ENCODE data around the gene TJP3.

Gene TJP3

DNA sequence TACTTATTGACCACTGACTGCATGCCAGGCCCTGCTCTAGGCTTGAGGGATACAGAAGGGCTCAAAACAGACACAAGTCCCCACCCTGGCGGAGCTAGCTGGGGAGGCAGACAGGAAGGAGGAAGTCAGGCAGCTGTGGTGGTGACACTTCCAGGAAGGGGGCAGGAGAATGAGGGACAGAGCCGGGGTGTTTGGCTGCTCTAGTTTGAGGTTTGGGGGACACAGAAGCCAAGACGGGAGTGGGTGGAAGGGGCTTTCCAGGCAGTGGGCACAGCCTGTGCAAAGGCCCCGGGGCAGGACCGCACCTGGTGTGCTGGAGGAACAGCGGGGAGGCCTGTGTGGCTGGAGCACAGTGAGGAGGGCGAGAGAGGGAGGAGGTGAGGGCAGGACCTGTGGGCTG, 58.3 kb downstream of the TJP3 start:
- Histone ChIP-seq H3K27me3 (ENCODE audit: control insufficient read depth in 5 of 5, insufficient read depth in 4 of 5, low read length in 5 of 5) (peaks cover 0 to 6% (median 0%) of the 10 kb centered on the region in 5 donors), H3K36me3 (ENCODE audit: control insufficient read depth in 5 of 5, insufficient read depth in 5 of 5, low read length in 5 of 5) (peaks cover 0 to 49% (median 33%) of the 10 kb centered on the region in 5 donors), H3K27ac (ENCODE audit: low read depth, low read length) (no peak overlapping the region), H3K9ac (ENCODE audit: low read length in 5 of 5) (no peak overlapping the region), H3K4me3 (ENCODE audit: low read depth in 1 of 5, low read length in 5 of 5) (no peak overlapping the region), H3K9me3 (ENCODE audit: control insufficient read depth in 5 of 5, low read length in 5 of 5) (no peaks in the 10 kb centered on the region), H3K4me1 (ENCODE audit: control insufficient read depth in 5 of 5, insufficient read depth in 5 of 5, low read length in 5 of 5) (peaks cover 0 to 16% (median 10%) of the 10 kb centered on the region in 5 donors)

DNA sequence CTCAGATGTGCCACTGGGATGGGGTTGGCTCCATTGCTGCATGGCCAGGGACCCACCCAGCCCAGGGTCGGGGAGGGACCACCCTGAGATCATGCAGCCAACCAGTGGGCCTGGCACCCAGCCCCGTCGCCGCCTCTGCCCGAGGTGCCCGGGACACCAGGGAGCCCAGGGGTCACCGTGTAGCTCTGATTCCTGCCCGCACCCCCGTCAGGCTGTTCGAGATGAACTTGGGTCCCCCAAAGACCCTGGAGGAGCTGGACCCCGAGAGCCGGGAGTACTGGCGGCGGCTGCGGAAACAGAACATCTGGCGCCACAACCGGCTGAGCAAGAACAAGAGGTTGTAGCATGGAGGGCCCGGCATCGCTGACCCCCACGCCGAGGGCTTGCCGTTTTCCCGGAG, 58.9 kb downstream of the TJP3 start:
- peaks cover 0 to 49% (median 33%) of the 10 kb centered on the region in 5 donors for H3K36me3 ChIP-seq (ENCODE audit: control insufficient read depth in 5 of 5, insufficient read depth in 5 of 5, low read length in 5 of 5)
- H3K9me3 ChIP-seq (ENCODE audit: control insufficient read depth in 5 of 5, low read length in 5 of 5), result no peaks in the 10 kb centered on the region
- H3K4me3 ChIP-seq (ENCODE audit: low read depth in 1 of 5, low read length in 5 of 5), result no peak overlapping the region
- H3K27me3 ChIP-seq (ENCODE audit: control insufficient read depth in 5 of 5, insufficient read depth in 4 of 5, low read length in 5 of 5), result peaks cover 0 to 6% (median 0%) of the 10 kb centered on the region in 5 donors
- H3K27ac ChIP-seq (ENCODE audit: low read depth, low read length), result no peak overlapping the region
- peaks cover 0 to 12% (median 6%) of the 10 kb centered on the region in 5 donors for H3K4me1 ChIP-seq (ENCODE audit: control insufficient read depth in 5 of 5, insufficient read depth in 5 of 5, low read length in 5 of 5)
- no peak overlapping the region for H3K9ac ChIP-seq (ENCODE audit: low read length in 5 of 5)

DNA sequence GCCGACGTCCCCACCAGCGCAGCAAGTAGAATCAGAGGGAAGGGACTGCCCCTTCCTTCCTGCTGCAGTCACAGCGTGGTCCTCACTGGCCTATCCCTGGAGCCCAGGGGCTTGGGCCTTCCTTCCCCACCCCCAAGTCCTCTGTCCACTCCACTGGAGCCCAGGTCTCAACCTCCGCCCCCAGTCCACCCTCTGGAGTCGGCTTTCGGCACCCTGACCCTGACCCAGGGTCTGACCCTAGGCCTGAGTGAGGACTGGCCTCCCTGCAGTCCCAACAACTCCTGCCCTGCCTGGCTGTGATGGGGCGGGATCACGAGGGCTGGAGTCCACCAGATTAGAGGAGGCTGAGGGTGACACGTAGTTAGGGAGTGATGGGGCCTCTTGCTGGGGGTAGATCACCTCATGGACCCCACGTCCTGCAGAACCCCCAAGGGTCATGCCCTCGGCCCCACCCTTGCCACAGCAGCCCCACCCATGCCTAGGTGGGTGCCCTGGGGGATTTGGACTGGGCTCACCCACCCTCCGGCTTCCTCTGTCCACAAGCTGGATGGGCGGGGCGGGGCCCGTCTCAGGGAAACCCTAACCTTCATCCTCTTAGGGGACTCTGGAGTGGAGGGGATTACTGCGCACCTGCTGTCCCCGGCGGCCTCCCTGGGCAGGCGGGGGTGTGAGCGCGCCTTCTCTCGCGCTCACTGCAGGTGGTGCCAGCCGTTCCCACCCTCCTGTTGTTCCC, 60.0 kb downstream of the TJP3 start:
- Histone ChIP-seq H3K36me3 (ENCODE audit: control insufficient read depth in 5 of 5, insufficient read depth in 5 of 5, low read length in 5 of 5) (peaks cover 0 to 49% (median 33%) of the 10 kb centered on the region in 5 donors), H3K4me3 (ENCODE audit: low read depth in 1 of 5, low read length in 5 of 5) (no peak overlapping the region)

DNA sequence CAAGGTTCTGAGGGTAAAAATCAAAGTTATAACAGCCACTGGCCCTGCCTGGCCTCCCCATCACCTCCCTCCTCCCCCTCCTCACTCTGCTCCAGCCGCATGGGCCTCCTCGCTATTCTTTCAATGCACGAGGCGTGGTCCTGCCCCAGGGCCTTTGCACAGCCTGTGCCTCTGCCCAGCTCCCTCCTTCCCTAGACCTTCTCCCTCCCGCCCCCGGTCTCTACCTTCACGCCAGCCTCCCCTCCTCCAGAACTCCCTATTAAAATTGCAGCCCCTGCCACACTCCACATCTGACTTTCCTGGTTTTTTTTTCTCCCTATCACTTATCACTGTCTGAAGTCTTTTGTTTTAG, 60.5 kb downstream of the TJP3 start:
- peaks cover 0 to 49% (median 33%) of the 10 kb centered on the region in 5 donors for H3K36me3 ChIP-seq (ENCODE audit: control insufficient read depth in 5 of 5, insufficient read depth in 5 of 5, low read length in 5 of 5)
- peaks cover 0 to 6% (median 0%) of the 10 kb centered on the region in 5 donors for H3K27me3 ChIP-seq (ENCODE audit: control insufficient read depth in 5 of 5, insufficient read depth in 4 of 5, low read length in 5 of 5)
- H3K9ac ChIP-seq (ENCODE audit: low read length in 5 of 5), result no peak overlapping the region
- no peak overlapping the region for H3K4me3 ChIP-seq (ENCODE audit: low read depth in 1 of 5, low read length in 5 of 5)
- peaks cover 0 to 5% (median 0%) of the 10 kb centered on the region in 5 donors for H3K4me1 ChIP-seq (ENCODE audit: control insufficient read depth in 5 of 5, insufficient read depth in 5 of 5, low read length in 5 of 5)
- H3K27ac ChIP-seq (ENCODE audit: low read depth, low read length), result no peak overlapping the region
- H3K9me3 ChIP-seq (ENCODE audit: control insufficient read depth in 5 of 5, low read length in 5 of 5), result no peaks in the 10 kb centered on the region

More for the DNA sequence above, 60.0 kb downstream of the TJP3 start:
- H3K9me3 ChIP-seq (ENCODE audit: control insufficient read depth in 5 of 5, low read length in 5 of 5), result no peaks in the 10 kb centered on the region
- no peak overlapping the region for H3K9ac ChIP-seq (ENCODE audit: low read length in 5 of 5)
- H3K27ac ChIP-seq (ENCODE audit: low read depth, low read length), result no peak overlapping the region
- H3K27me3 ChIP-seq (ENCODE audit: control insufficient read depth in 5 of 5, insufficient read depth in 4 of 5, low read length in 5 of 5), result peaks cover 0 to 6% (median 0%) of the 10 kb centered on the region in 5 donors
- peaks cover 0 to 8% (median 3%) of the 10 kb centered on the region in 5 donors for H3K4me1 ChIP-seq (ENCODE audit: control insufficient read depth in 5 of 5, insufficient read depth in 5 of 5, low read length in 5 of 5)

DNA sequence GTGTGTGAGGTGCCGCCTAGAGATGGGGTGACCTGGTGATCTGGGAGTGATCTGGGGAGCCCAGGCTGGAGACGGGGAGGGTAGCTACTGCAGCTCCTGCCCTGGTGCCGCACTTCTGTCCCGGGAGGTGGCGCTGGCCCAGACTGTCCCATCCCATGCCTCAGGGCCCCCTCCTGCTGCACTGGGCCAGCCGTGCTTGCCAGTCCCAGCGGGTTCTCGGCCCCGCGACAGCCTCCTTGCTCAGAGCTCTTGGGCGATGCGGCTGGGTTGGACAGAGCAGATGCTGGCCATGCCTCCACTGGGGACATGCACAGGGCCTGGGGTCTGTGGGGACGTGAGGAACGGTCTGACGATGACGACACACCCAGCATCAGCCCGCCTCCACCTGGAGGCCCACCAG, 61.3 kb downstream of the TJP3 start:
- H3K9me3 ChIP-seq (ENCODE audit: control insufficient read depth in 5 of 5, low read length in 5 of 5), result no peaks in the 10 kb centered on the region
- H3K9ac ChIP-seq (ENCODE audit: low read length in 5 of 5), result no peak overlapping the region
- peaks cover 0 to 5% (median 0%) of the 10 kb centered on the region in 5 donors for H3K4me1 ChIP-seq (ENCODE audit: control insufficient read depth in 5 of 5, insufficient read depth in 5 of 5, low read length in 5 of 5)
- no peak overlapping the region for H3K4me3 ChIP-seq (ENCODE audit: low read depth in 1 of 5, low read length in 5 of 5)
- peaks cover 0 to 49% (median 33%) of the 10 kb centered on the region in 5 donors for H3K36me3 ChIP-seq (ENCODE audit: control insufficient read depth in 5 of 5, insufficient read depth in 5 of 5, low read length in 5 of 5)
- peaks cover 0 to 6% (median 0%) of the 10 kb centered on the region in 5 donors for H3K27me3 ChIP-seq (ENCODE audit: control insufficient read depth in 5 of 5, insufficient read depth in 4 of 5, low read length in 5 of 5)
- no peak overlapping the region for H3K27ac ChIP-seq (ENCODE audit: low read depth, low read length)

DNA sequence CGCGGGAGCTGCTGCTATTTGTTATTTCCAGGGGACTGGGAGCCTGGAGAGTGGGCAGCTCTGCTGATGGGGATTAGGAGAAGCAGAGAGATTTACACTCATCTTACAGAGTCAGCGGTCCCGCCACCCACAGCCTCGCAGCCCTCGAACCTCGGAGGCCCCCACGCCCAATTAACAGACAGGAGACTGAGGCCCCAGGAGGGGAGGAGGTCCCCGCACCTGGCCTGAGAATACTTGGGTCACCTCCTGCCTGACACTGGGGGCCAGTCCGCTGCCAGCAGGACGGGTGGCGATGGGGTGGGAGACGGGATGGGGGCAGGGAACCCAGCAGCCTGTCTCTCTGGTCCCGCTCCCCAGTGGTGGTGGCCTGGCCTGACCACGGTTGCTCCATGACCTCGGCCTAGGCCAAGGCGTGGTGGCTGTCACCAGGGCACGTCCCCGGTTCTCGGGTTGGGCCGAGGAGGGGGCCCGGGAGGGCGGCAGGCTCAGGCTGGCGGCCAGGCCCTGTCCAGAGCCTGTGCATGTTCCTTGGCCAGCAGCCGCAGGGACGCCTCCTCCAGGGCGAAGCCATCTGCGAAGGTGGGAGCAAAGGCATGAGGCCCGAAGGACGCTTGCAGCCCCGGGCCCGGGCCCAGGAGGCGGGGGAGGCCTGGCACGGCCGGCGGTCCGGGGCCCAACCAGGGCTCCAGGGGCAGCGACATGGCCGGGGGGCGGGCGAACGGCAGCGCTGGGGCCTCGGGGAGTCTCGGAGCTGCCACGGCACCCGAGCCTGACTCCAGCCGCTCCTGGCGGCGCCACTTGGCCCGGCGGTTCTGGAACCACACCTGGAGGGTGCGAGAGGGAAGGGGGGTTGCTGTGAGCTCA, 62.2 kb downstream of the TJP3 start:
- peaks cover 0 to 44% (median 29%) of the 10 kb centered on the region in 5 donors for H3K36me3 ChIP-seq (ENCODE audit: control insufficient read depth in 5 of 5, insufficient read depth in 5 of 5, low read length in 5 of 5)
- no peak overlapping the region for H3K9ac ChIP-seq (ENCODE audit: low read length in 5 of 5)
- no peak overlapping the region for H3K4me3 ChIP-seq (ENCODE audit: low read depth in 1 of 5, low read length in 5 of 5)
- H3K27ac ChIP-seq (ENCODE audit: low read depth, low read length), result no peak overlapping the region
- peaks cover 0 to 6% (median 0%) of the 10 kb centered on the region in 5 donors for H3K27me3 ChIP-seq (ENCODE audit: control insufficient read depth in 5 of 5, insufficient read depth in 4 of 5, low read length in 5 of 5)
- peaks cover 0 to 5% (median 0%) of the 10 kb centered on the region in 5 donors for H3K4me1 ChIP-seq (ENCODE audit: control insufficient read depth in 5 of 5, insufficient read depth in 5 of 5, low read length in 5 of 5)
- no peaks in the 10 kb centered on the region for H3K9me3 ChIP-seq (ENCODE audit: control insufficient read depth in 5 of 5, low read length in 5 of 5)

DNA sequence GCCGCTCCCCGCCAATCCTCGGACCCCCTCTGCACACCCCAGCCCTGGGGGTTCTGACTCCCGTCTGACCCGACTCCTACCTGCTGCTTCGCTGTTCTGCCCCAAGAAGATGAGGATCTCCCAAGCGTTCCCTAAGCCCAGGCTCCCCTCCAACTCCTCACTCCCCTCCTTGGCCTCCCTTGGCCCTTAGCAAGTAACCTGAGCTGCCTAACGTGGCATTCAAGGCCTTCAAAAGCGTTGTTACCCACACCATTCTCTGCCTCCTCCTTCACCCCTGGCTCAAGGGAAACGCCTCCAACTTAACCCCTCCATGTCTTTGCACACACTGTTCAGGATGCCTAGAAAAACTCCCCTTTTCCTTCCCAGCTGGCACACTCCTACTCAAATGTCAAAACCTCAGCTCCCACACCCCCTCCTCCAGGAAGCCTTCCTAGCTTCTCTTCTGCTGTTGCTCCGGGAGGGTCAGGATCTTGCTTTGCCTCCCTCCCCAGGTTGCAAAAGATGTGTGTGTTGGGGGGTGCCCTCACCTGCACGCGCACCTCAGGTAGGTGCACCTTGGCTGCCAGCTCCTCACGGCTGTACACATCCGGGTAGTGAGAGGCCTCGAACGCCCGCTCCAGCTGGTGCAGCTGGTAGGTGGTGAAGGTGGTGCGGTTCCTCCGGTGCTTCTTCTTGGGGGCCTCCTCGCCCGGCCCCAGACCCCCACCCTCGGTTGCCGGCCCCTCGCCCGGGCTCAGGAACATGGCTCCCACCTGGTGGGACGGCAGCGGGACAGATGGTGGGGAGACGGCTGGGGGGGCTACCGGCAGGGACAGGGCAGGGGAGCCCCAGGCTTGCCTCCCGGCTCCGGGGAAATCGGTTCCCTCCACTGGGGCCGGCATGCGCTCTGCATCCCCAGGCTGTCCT, 63.1 kb downstream of the TJP3 start:
- H3K9me3 ChIP-seq (ENCODE audit: control insufficient read depth in 5 of 5, low read length in 5 of 5), result no peaks in the 10 kb centered on the region
- peaks cover 0 to 6% (median 0%) of the 10 kb centered on the region in 5 donors for H3K27me3 ChIP-seq (ENCODE audit: control insufficient read depth in 5 of 5, insufficient read depth in 4 of 5, low read length in 5 of 5)
- no peak overlapping the region for H3K27ac ChIP-seq (ENCODE audit: low read depth, low read length)
- H3K36me3 ChIP-seq (ENCODE audit: control insufficient read depth in 5 of 5, insufficient read depth in 5 of 5, low read length in 5 of 5), result peaks cover 0 to 41% (median 28%) of the 10 kb centered on the region in 5 donors
- peaks cover 0 to 5% (median 0%) of the 10 kb centered on the region in 5 donors for H3K4me1 ChIP-seq (ENCODE audit: control insufficient read depth in 5 of 5, insufficient read depth in 5 of 5, low read length in 5 of 5)
- H3K4me3 ChIP-seq (ENCODE audit: low read depth in 1 of 5, low read length in 5 of 5), result no peak overlapping the region
- H3K9ac ChIP-seq (ENCODE audit: low read length in 5 of 5), result no peak overlapping the region

DNA sequence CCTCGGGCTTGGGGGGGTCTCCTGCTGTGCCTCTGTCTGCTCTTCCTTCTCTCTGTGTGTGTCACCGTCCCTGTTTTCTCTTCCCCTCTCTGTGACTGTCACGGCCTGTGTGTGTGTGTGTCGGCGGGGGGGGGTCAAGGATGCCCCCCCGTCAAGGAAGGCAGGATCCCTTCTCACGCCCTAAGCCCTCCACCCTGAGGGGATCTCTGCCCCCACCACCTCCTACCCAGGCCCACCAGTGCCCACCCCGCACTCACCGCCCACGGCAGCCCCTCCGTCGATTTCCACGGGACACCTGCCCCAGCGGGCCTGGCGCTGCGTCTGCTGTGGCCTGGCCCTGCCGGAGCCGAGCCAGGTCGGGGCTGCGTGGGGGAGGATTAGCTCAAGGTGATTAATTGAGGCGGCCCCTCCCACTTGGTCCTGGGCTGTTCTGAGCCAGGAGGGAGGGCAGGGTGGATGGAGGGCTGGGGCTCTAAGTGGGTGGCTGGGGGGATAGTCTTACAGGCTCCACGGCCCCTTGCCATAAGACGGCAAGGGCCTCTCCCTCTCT, 63.8 kb downstream of the TJP3 start, which contains the start of gene RAX2:
RAX2 (minus strand) TSS at position 323 of the 550 bp plus-strand sequence. CDS start 486 bp downstream, outside the sequence.
- no peak within 1 kb of the TSS for H3K27ac ChIP-seq (ENCODE audit: low read depth, low read length)
- no peaks in the 10 kb centered on the region for H3K4me1 ChIP-seq (ENCODE audit: control insufficient read depth in 5 of 5, insufficient read depth in 5 of 5, low read length in 5 of 5)
- H3K9me3 ChIP-seq (ENCODE audit: control insufficient read depth in 5 of 5, low read length in 5 of 5), result no peaks in the 10 kb centered on the region
- H3K9ac ChIP-seq (ENCODE audit: low read length in 5 of 5), result no peak within 1 kb of the TSS
- peaks cover 0 to 6% (median 0%) of the 10 kb centered on the region in 5 donors for H3K27me3 ChIP-seq (ENCODE audit: control insufficient read depth in 5 of 5, insufficient read depth in 4 of 5, low read length in 5 of 5)
- H3K4me3 ChIP-seq (ENCODE audit: low read depth in 1 of 5, low read length in 5 of 5), result no peak within 1 kb of the TSS
- H3K36me3 ChIP-seq (ENCODE audit: control insufficient read depth in 5 of 5, insufficient read depth in 5 of 5, low read length in 5 of 5), result peaks cover 0 to 34% (median 20%) of the 10 kb centered on the region in 5 donors

DNA sequence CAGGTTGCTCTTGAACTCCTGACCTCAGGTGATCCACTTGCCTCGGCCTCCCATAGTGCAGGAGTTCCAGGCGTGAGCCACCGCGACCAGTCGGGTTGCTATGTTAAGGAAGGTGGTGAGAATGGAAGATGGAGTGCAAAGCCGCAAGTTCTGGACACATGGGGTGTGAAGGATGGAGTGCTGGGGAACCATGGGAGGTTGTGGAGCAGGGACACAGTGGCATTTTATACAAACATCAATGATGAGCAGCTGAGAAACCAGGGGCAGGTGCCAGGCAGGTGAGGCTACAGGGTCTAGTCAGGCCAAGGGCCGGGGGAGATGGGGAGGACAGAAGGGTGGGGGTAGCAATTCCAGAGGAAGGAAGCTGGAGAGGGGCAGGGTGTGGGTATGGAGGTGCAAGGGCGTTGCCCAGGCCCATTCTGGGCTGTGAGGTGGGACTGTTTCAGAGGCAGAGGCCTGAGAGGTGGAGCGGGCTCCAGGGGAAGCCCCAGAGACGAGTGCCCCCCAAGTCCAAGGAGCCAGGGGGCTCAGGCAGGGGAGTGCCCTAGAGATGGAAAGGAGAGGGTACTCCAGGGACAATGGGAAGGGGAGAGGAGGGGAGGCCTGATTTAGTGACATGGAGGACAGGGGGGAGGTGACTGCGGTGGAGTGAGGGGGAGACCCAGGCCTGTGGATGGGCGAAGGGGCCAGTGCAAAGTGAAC, 65.8 kb downstream of the TJP3 start:
- Histone ChIP-seq H3K9me3 (ENCODE audit: control insufficient read depth in 5 of 5, low read length in 5 of 5) (no peaks in the 10 kb centered on the region), H3K9ac (ENCODE audit: low read length in 5 of 5) (no peak overlapping the region), H3K27ac (ENCODE audit: low read depth, low read length) (no peak overlapping the region), H3K4me1 (ENCODE audit: control insufficient read depth in 5 of 5, insufficient read depth in 5 of 5, low read length in 5 of 5) (no peaks in the 10 kb centered on the region), H3K27me3 (ENCODE audit: control insufficient read depth in 5 of 5, insufficient read depth in 4 of 5, low read length in 5 of 5) (peaks cover 0 to 6% (median 2%) of the 10 kb centered on the region in 5 donors), H3K4me3 (ENCODE audit: low read depth in 1 of 5, low read length in 5 of 5) (no peak overlapping the region), H3K36me3 (ENCODE audit: control insufficient read depth in 5 of 5, insufficient read depth in 5 of 5, low read length in 5 of 5) (peaks cover 0 to 14% (median 4%) of the 10 kb centered on the region in 5 donors)
